Astrocyte (in vitro differentiated cells and primary cell): ENCODE results near the gene KLK2.

Experiments used
- EZH2 ChIP-seq: IDR thresholded peaks from 2 replicates; pipeline ENCODE4 v1.6.1; 2012; ENCODE audit warnings: mild to moderate bottlenecking, low read length, inconsistent platforms; ENCODE audit not compliant: insufficient read depth
- TF ChIP-seq, protein P1 (sequence below): IDR thresholded peaks from 2 replicates; pipeline ENCODE4 v1.5.1; 2011; ENCODE audit warnings: low read depth, mild to moderate bottlenecking, inconsistent platforms, low read length, moderate library complexity; ENCODE audit not compliant: insufficient read depth

DNA sequence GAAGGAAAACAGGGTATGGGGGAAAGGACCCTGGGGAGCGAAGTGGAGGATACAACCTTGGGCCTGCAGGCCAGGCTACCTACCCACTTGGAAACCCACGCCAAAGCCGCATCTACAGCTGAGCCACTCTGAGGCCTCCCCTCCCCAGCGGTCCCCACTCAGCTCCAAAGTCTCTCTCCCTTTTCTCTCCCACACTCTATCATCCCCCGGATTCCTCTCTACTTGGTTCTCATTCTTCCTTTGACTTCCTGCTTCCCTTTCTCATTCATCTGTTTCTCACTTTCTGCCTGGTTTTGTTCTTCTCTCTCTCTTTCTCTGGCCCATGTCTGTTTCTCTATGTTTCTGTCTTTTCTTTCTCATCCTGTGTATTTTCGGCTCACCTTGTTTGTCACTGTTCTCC, 15.9 kb upstream of the KLK2 start:
- TF ChIP-seq, protein P1, sequence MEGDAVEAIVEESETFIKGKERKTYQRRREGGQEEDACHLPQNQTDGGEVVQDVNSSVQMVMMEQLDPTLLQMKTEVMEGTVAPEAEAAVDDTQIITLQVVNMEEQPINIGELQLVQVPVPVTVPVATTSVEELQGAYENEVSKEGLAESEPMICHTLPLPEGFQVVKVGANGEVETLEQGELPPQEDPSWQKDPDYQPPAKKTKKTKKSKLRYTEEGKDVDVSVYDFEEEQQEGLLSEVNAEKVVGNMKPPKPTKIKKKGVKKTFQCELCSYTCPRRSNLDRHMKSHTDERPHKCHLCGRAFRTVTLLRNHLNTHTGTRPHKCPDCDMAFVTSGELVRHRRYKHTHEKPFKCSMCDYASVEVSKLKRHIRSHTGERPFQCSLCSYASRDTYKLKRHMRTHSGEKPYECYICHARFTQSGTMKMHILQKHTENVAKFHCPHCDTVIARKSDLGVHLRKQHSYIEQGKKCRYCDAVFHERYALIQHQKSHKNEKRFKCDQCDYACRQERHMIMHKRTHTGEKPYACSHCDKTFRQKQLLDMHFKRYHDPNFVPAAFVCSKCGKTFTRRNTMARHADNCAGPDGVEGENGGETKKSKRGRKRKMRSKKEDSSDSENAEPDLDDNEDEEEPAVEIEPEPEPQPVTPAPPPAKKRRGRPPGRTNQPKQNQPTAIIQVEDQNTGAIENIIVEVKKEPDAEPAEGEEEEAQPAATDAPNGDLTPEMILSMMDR = no peak
- TF ChIP-seq EZH2 = no peak
